Kidney epithelial cell (primary cell): ENCODE data around the gene TNFRSF4. TPM values are rescaled to one million over a fixed set of nuclear protein-coding genes. Genes with fewer than 3 reads are reported as not detected.
"Not testable (repeated sequence)": the region's sequence is repeated elsewhere in the genome, so short reads cannot be mapped to it uniquely, and the experiment has no call there.

Source experiments
- DNase-seq: peaks from one replicate; pipeline ENCODE4 v3.0.0-alpha.2; 2010; ENCODE audit warnings: low read depth
- H3K27me3 ChIP-seq: 2 replicates; pipeline ENCODE4 v1.6.0; 2011; ENCODE audit warnings: low read length; ENCODE audit not compliant: control insufficient read depth, insufficient read depth
- H3K36me3 ChIP-seq: 2 replicates; pipeline ENCODE4 v1.5.1; 2011; ENCODE audit warnings: low read length; ENCODE audit not compliant: control insufficient read depth, insufficient read depth
- H3K4me3 ChIP-seq: 2 replicates; pipeline ENCODE4 v1.5.1; 2011; ENCODE audit warnings: low read depth, mild to moderate bottlenecking, control low read depth, low read length
- CTCF ChIP-seq: IDR thresholded peaks from 2 replicates; pipeline ENCODE4 v1.5.1; 2011; ENCODE audit warnings: mild to moderate bottlenecking, moderate library complexity, low read length, control low read depth, inconsistent platforms; ENCODE audit not compliant: insufficient read depth, poor library complexity, severe bottlenecking
- total RNA-seq: library from RNA; depleted of rRNA; stranded (reverse); fragments of >200 nt; gene quantifications from 2 replicates; pipeline ENCODE4 v1.2.3, GENCODE V29; 2015

TNFRSF4 gene
- total RNA-seq, 1 donor from 2014 or later, result 0.25 TPM

- Histone ChIP-seq H3K27me3 (peaks cover 43% of the 10 kb centered on the region), H3K36me3 (no peaks in the 10 kb centered on the region), H3K4me3 (no peak overlapping the region)
- DNase-seq, result no peak
- no peak for TF ChIP-seq CTCF
Measured at GRCh38 chr1:1179983-1180861, 33.7 kb downstream of the TNFRSF4 start.

- no peak for DNase-seq
- Histone ChIP-seq H3K4me3 (no peak overlapping the region), H3K27me3 (peaks cover 45% of the 10 kb centered on the region), H3K36me3 (no peaks in the 10 kb centered on the region)
- TF ChIP-seq CTCF, result no peak
Measured at GRCh38 chr1:1179346-1179982, 34.5 kb downstream of the TNFRSF4 start.

- H3K27me3 ChIP-seq, result peaks cover 51% of the 10 kb centered on the region
Measured at GRCh38 chr1:1178794-1179331, 35.1 kb downstream of the TNFRSF4 start.

GRCh38 chr1:1177452-1178206 is 36.3 kb downstream of the TNFRSF4 start:
- DNase-seq, result no peak

More at GRCh38 chr1:1178794-1179331, 35.1 kb downstream of the TNFRSF4 start:
- Histone ChIP-seq H3K36me3 (no peaks in the 10 kb centered on the region), H3K4me3 (no peak overlapping the region)
- no peak for DNase-seq
- TF ChIP-seq CTCF, result no peak

GRCh38 chr1:1176931-1177330 is 37.0 kb downstream of the TNFRSF4 start:
- Histone ChIP-seq H3K4me3 (no peak overlapping the region), H3K36me3 (no peaks in the 10 kb centered on the region), H3K27me3 (peaks cover 59% of the 10 kb centered on the region)
- no peak for DNase-seq
- TF ChIP-seq CTCF, result no peak

More at GRCh38 chr1:1177452-1178206, 36.3 kb downstream of the TNFRSF4 start:
- no peak overlapping the region for H3K4me3 ChIP-seq
- H3K36me3 ChIP-seq, result no peaks in the 10 kb centered on the region
- H3K27me3 ChIP-seq, result peaks cover 59% of the 10 kb centered on the region
- no peak for TF ChIP-seq CTCF

GRCh38 chr1:1176063-1176761 is 37.7 kb downstream of the TNFRSF4 start:
- peaks cover 59% of the 10 kb centered on the region for H3K27me3 ChIP-seq
- DNase-seq, result not testable (repeated sequence)

More at GRCh38 chr1:1176063-1176761, 37.7 kb downstream of the TNFRSF4 start:
- not testable (repeated sequence) for H3K4me3 ChIP-seq, H3K36me3 ChIP-seq
